GM12878 (cell line): ENCODE results near the gene BICRA. TPM values are rescaled to one million over a fixed set of nuclear protein-coding genes. Genes with fewer than 3 reads are reported as not detected.

ENCODE experiments used
- ATAC-seq: fragments of 200-7000 bp; cut with Tn5 transposase; 3 replicates; pipeline ENCODE4 v1.9.1; 2020; ENCODE audit warnings: mild to moderate bottlenecking, moderate library complexity
- BruUV-seq: library from RNA; stranded (reverse); fragments of 400-500 nt; replicated peaks from 2 replicates; lab custom pipeline; 2021; lab: Mats Ljungman, UMichigan
- CTCF ChIA-PET: fragments of 300-600 bp; sonication (Branson Sonifier 250); formaldehyde crosslinking; extraction: SDS; loops from one replicate; lab custom pipeline; 2021; ENCODE audit warnings: inconsistent platforms; lab: Yijun Ruan, JAX
- POLR2A ChIA-PET: fragments of 350-600 bp; formaldehyde crosslinking; extraction: SDS; loops from one replicate; lab custom pipeline; 2021; ENCODE audit warnings: inconsistent platforms; lab: Charles Lee
- RAD21 ChIA-PET: fragments of 300-600 bp; sonication (Branson Sonifier 250); formaldehyde crosslinking; loops from one replicate; lab custom pipeline; 2023; ENCODE audit warnings: antibody characterized with exemption; ENCODE audit not compliant: unreplicated experiment; lab: Charles Lee
- SMC1A ChIA-PET: fragments of 300-600 bp; sonication (Branson Sonifier 250); formaldehyde crosslinking; loops from one replicate; lab custom pipeline; 2023; ENCODE audit not compliant: unreplicated experiment, uncharacterized antibody; lab: Charles Lee
- DNase-seq: peaks from one replicate; pipeline ENCODE4 v3.0.0-alpha.2; 2011; ENCODE audit warnings: low read depth, low spot score
- FAIRE-seq: peaks from 3 replicates; lab custom pipeline; 2011; peaks lifted over from hg19 to GRCh38; lab: Jason Lieb, UNC
- H2AFZ ChIP-seq: 2 replicates; pipeline ENCODE4 v1.6.0; 2011; ENCODE audit warnings: low read depth, low read length, control low read depth; ENCODE audit not compliant: control insufficient read depth
- H3K27ac ChIP-seq: 2 replicates; pipeline ENCODE4 v1.5.1; 2011; ENCODE audit warnings: control low read depth; ENCODE audit not compliant: control insufficient read depth, insufficient read depth
- H3K27me3 ChIP-seq, 2 experiments: replicated peaks in 1 of 2; 2 replicates each; pipeline versions ENCODE4 v1.6.0 to v1.6.1; 2011; ENCODE audit warnings: low read length in 1 of 2; ENCODE audit not compliant: control insufficient read depth in 2 of 2, insufficient read depth in 2 of 2
- H3K36me3 ChIP-seq, 2 experiments: 2 replicates each; pipeline ENCODE4 v1.5.1; 2011; ENCODE audit warnings: low read length in 1 of 2; ENCODE audit not compliant: control insufficient read depth in 2 of 2, insufficient read depth in 2 of 2
- H3K4me1 ChIP-seq: 2 replicates; pipeline ENCODE4 v1.6.1; 2011; ENCODE audit warnings: mild to moderate bottlenecking, low read length, moderate library complexity, mixed read lengths; ENCODE audit not compliant: control insufficient read depth, insufficient read depth
- H3K4me2 ChIP-seq: 2 replicates; pipeline ENCODE4 v1.6.0; 2011; ENCODE audit warnings: control low read depth; ENCODE audit not compliant: control insufficient read depth, insufficient read depth
- H3K4me3 ChIP-seq: fragments of 200-600 bp; sonication (generic); 2 replicates; pipeline ENCODE4 v1.5.1; 2016
- H3K79me2 ChIP-seq: 2 replicates; pipeline ENCODE4 v1.6.0; 2011; ENCODE audit warnings: low read length; ENCODE audit not compliant: control insufficient read depth, insufficient read depth
- H3K9ac ChIP-seq: 2 replicates; pipeline ENCODE4 v1.8.0; 2011; ENCODE audit warnings: low read length, control low read depth, mixed read lengths; ENCODE audit not compliant: control insufficient read depth, insufficient read depth
- H3K9me3 ChIP-seq: replicated peaks from 3 replicates; pipeline ENCODE4 v1.5.1; 2011; ENCODE audit warnings: mild to moderate bottlenecking, low read length; ENCODE audit not compliant: control insufficient read depth, insufficient read depth
- H4K20me1 ChIP-seq: 2 replicates; pipeline ENCODE4 v1.6.0; 2011; ENCODE audit not compliant: control insufficient read depth, insufficient read depth
- ATF7 ChIP-seq: fragments of 450-650 bp; IDR thresholded peaks from 2 replicates; pipeline ENCODE4 v1.6.1; 2016; ENCODE audit warnings: low read depth, mild to moderate bottlenecking
- BRCA1 ChIP-seq: IDR thresholded peaks from 2 replicates; pipeline ENCODE4 v1.6.1; 2011; ENCODE audit warnings: low read depth, low read length, improper control_type of control experiment
- EZH2 ChIP-seq: IDR thresholded peaks from 2 replicates; pipeline ENCODE4 v1.6.1; 2012; ENCODE audit warnings: low read depth, mild to moderate bottlenecking, control low read depth, inconsistent platforms, low read length, borderline replicate concordance; ENCODE audit not compliant: control insufficient read depth
- FOXK2 ChIP-seq: fragments of 450-650 bp; IDR thresholded peaks from 2 replicates; pipeline ENCODE4 v1.6.1; 2017; ENCODE audit warnings: mild to moderate bottlenecking, moderate library complexity
- KDM1A ChIP-seq: fragments of 200-600 bp; sonication (generic); IDR thresholded peaks from 2 replicates; pipeline ENCODE4 v1.6.1; 2016; ENCODE audit warnings: borderline replicate concordance
- PML ChIP-seq: IDR thresholded peaks from 2 replicates; pipeline ENCODE4 v1.6.1; 2012; ENCODE audit warnings: low read length, inconsistent platforms
- SUPT20H ChIP-seq: IDR thresholded peaks from 2 replicates; pipeline ENCODE4 v1.6.1; 2011; ENCODE audit warnings: low read depth, mild to moderate bottlenecking, low read length, moderate library complexity, borderline replicate concordance; ENCODE audit not compliant: control insufficient read depth
- TBL1XR1 ChIP-seq: IDR thresholded peaks from 2 replicates; pipeline ENCODE4 v1.6.1; 2012; ENCODE audit warnings: low read depth, low read length, improper control_type of control experiment
- TCF3 ChIP-seq: IDR thresholded peaks from 2 replicates; pipeline ENCODE4 v1.6.1; 2012; ENCODE audit warnings: low read depth, mild to moderate bottlenecking, low read length, borderline replicate concordance; ENCODE audit not compliant: insufficient read depth
- ZBTB4 ChIP-seq: fragments of 450-650 bp; formaldehyde crosslinking; IDR thresholded peaks from 2 replicates; pipeline ENCODE4 v1.4.0; 2022; ENCODE audit warnings: mild to moderate bottlenecking, moderate library complexity
- ZNF622 ChIP-seq: fragments of 450-650 bp; IDR thresholded peaks from 2 replicates; pipeline ENCODE4 v1.6.1; 2017; ENCODE audit warnings: mild to moderate bottlenecking, inconsistent platforms
- WGBS: methylation state at CpG from one replicate; pipeline ENCODE4 v1.1.6; 2016; ENCODE audit warnings: low lambda C conversion rate; ENCODE audit not compliant: insufficient replicate concordance, insufficient coverage; ENCODE audit errors: missing lambda C conversion rate; 5-methylcytosine and 5-hydroxymethylcytosine counted together
- in situ Hi-C: fragments of 300-500 bp; cut with MboI; formaldehyde crosslinking; loops from 9 replicates; pipeline ENCODE4 v1.14.3; 2018; ENCODE audit warnings: mixed read lengths
- intact Hi-C: fragments of 100-400 bp; cut with micrococcal nuclease; formaldehyde crosslinking; loops from one replicate; pipeline ENCODE4 v1.14.2; 2022; ENCODE audit not compliant: unreplicated experiment
- polyA plus RNA-seq, 11 experiments: library from polyadenylated mRNA; depleted of rRNA in 4 of 11; unstranded in 6 of 11; stranded (reverse) in 5 of 11; fragments of >200 nt; fragmentation: Nextera tagmentation in 4 of 11; fragmentation: Illumina TruSeq in 1 of 11; extraction: Ambion mirVana in 4 of 11; extraction: Trizol in 1 of 11; gene quantifications; 1 replicate in 1 of 11; 2 replicates in 10 of 11; pipeline versions ENCODE4 v1.2.1 to v1.2.3, GENCODE V29; 2011 to 2016; ENCODE audit warnings: inconsistent platforms in 2 of 11, missing spikeins in 2 of 11, low read depth in 1 of 11
- total RNA-seq, 4 experiments: library from RNA; depleted of rRNA in 3 of 4; stranded (reverse); fragments of >200 nt in 3 of 4; fragmentation: Illumina TruSeq in 1 of 4; extraction: Trizol in 1 of 4; gene quantifications; 2 replicates each; pipeline versions ENCODE4 v1.2.1 to v1.2.3, GENCODE V29; 2013 to 2021

BICRA gene
- total and polyA plus RNA-seq, 10 of the 15 experiments (the other 5 are each of a cell fraction or from before 2014, with no cell fraction given) = 0.11 to 15.3 (median 1.3) TPM

- Histone ChIP-seq H3K9ac (no peak overlapping the region), H4K20me1 (no peaks in the 10 kb centered on the region), H3K79me2 (no peaks in the 10 kb centered on the region), H3K27me3 (no peaks in the 10 kb centered on the region), H3K9me3 (no peaks in the 10 kb centered on the region), H3K27ac (no peak overlapping the region), H2AFZ (no peak overlapping the region), H3K36me3 (peaks cover 0 to 3% of the 10 kb centered on the region in 2 experiments; a peak in 1 of 4 replicates), H3K4me2 (no peak overlapping the region), H3K4me3 (no peak overlapping the region), H3K4me1 (no peaks in the 10 kb centered on the region)
- no peak for ATAC-seq
- intact Hi-C loops = no loop called here
- SMC1A ChIA-PET = interaction anchor here (0.6 to 1.0 kb wide), 3 partner anchors 162 to 254 kb away, joined by 3 to 5 read pairs (median 4); no protein-coding TSS in a partner anchor
- FAIRE-seq = no peak
- BruUV-seq = no TSS peak
- WGBS = 86% methylated on average over 7 of the region's 7 CpGs
- in situ Hi-C loops = no loop called here
- CTCF ChIA-PET = interaction anchor here (0.7 to 1.0 kb wide), 5 partner anchors 14 to 337 kb away, joined by 3 to 5 read pairs (median 3); no protein-coding TSS in a partner anchor
- POLR2A ChIA-PET = interaction anchor here (1.4 kb wide), 1 partner anchor 10 kb away, joined by 3 read pairs; no protein-coding TSS in a partner anchor
- DNase-seq = no peak
- no peak for TF ChIP-seq PML
- TF ChIP-seq SUPT20H = no peak
- TF ChIP-seq BRCA1 = no peak
- no peak for TF ChIP-seq TBL1XR1
- no peak for TF ChIP-seq EZH2
- no peak for TF ChIP-seq ZNF622
- no peak for TF ChIP-seq FOXK2
- TF ChIP-seq ZBTB4 (CRISPR knock-in tag) = no peak
- no peak for TF ChIP-seq ATF7
- TF ChIP-seq KDM1A = no peak
- TF ChIP-seq TCF3 = no peak
- TF ChIP-seq, all 136 proteins: peak for 0
- RAD21 ChIA-PET = interaction anchor here (0.7 kb wide), 1 partner anchor 167 kb away, joined by 3 read pairs; no protein-coding TSS in a partner anchor
Observed at GRCh38 chr19:47687906-47688305, 79.0 kb downstream of the BICRA start.
